Measurements from ENCODE around the gene PCBP3.

Gene PCBP3

GRCh38 chr21:45747802-45748445, 104.4 kb downstream of the PCBP3 start:
- DNase-seq (ENCODE audit: low read depth in 3 of 3, low spot score in 1 of 3) = no peak

DNA sequence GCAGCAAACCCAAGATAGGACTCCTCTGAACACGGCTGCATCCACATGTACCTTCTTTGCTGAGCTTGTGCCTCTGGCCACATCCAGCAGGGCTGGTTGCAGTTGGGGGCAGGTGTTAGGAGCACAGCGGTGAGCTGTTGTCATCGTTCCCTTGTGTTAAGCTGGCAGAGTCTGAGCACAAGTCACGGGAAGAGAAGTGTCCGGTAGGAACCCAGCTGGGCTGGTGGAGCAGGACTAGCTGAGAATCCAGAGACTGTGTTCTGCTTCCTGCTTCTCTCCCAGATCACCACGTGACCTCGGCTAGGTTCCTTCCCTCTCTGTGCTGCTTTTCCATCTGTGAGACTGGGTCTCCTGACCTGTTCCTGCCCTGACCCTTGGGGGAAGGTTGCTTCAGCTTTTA, 105.1 kb downstream of the PCBP3 start:
- no peak for DNase-seq (ENCODE audit: low read depth in 3 of 3, low spot score in 1 of 3)

GRCh38 chr21:45749974-45750373, 106.4 kb downstream of the PCBP3 start:
- no peak for DNase-seq (ENCODE audit: low read depth in 3 of 3, low spot score in 1 of 3)

DNA sequence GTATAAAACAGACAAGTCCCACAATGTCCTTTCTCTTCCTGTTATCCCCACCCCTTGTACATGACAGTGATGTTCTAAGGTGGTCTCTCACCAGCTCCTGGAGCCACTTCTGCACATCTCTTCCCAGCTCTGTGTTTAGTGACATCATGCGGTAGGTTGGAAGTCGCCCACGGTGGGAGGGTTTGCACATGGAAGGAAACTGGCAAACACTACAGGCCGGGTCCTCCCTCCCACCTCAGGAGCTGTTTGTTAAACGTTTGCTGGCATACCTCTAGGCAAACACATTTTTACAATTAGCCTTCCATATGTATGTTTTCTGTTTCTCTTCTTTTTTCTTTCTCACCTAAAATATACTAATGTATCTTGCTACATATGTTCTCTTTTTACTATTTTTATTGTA, 107.4 kb downstream of the PCBP3 start:
- DNase-seq (ENCODE audit: low read depth in 3 of 3, low spot score in 1 of 3) = no peak

DNA sequence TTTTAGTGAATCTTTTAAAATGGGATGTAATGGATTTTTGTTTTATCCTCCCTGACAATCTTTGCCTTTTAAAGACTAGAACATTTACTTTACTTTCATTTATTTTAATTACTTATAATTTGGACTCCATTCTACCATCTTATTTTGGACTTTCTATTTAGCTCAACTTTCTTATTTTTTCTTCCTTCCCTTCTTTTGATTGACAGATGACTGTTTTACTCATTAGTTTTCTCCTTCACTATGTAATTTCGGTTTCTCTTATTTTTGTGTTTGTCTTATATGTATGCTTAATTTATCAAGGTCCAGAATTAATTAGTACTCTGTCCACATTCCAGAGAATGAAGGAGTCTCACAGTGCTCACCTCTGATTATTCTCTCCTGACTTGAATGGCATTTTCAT, 109.9 kb downstream of the PCBP3 start:
- no peak for DNase-seq (ENCODE audit: low read depth in 3 of 3, low spot score in 1 of 3)

DNA sequence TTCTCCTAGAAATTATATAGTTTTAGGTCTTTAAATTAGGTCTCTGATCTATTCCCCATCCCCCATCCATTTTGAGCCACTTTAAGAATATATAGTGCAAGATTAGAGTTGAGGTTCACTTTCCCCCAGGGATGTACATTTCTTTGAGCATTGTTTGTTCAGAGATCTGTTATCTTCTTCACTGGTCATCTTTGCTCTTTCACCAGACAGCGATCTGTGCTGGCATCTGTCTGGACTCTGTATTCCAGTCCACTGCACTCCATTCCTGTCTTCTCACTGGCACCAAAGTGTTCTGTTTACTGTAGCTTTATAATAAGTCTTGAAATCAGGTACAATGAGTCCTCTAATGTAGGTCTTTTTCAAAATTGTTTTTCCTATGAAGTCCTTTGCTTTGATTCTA, 112.5 kb downstream of the PCBP3 start:
- DNase-seq (ENCODE audit: low read depth in 3 of 3, low spot score in 1 of 3) = no peak

- DNase-seq (ENCODE audit: low read depth in 3 of 3, low spot score in 1 of 3) = no peak
Observed at GRCh38 chr21:45756669-45757068, 113.1 kb downstream of the PCBP3 start.

DNA sequence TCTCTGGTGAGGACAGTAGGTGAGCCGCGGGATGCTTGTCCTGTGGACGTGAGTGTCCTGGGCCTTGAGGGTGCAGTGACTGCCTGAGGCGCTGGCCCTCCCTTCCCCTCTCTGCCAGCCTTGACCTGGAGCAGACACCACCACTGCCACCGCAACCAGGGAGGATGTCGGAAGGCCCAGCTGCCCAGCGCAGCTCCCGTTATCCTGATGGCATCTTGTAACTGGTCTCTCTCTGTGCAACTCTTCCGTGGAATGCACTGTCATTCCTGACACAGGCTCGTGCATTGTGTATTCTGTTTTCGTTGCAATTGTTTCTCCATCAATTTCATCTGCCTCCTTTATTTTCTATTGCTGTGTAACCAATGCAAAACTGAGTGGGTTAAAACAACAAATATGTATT, 118.2 kb downstream of the PCBP3 start:
- no peak for DNase-seq (ENCODE audit: low read depth in 3 of 3, low spot score in 1 of 3)

DNA sequence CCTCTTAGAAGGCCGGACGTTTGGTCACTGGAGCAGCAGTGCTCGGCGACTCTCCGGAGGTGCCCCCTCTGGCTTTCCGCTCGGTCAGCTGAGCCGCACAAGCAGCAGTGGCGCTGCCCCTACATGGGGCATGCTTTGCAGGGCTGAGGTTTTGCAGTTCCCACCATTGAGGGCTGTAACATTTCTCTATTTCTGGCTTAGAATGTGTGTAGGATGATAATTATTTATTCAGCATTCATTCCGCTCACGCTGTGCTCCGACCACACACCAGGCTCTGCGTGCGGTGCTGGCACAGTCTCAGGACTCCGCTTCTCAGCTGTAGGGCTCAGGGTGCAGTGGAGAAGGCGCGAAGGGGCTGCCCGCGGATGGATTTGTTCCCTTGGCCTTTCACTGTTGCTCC, 119.5 kb downstream of the PCBP3 start:
- no peak for DNase-seq (ENCODE audit: low read depth in 3 of 3, low spot score in 1 of 3)

DNA sequence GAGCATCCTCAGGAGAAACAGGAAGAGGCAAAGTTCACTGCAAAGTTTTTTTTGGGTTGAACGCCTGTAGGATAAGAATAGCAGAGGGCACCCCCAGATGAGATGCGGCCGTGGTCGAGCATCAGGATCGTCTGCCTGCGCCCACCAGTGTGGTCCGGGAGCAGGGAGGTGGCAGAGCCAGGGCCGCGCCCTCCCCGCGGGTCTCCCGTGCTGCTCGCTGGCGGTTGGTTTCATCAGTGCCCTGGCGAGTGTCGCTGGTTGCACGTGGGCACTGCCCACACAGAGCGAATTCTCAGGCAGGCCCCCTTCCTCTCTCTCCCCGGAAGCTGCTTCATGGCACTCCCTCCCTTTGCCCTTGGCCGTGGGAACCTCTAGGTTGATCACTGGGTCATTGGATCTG, 120.0 kb downstream of the PCBP3 start:
- DNase-seq (ENCODE audit: low read depth in 3 of 3, low spot score in 1 of 3) = no peak

DNA sequence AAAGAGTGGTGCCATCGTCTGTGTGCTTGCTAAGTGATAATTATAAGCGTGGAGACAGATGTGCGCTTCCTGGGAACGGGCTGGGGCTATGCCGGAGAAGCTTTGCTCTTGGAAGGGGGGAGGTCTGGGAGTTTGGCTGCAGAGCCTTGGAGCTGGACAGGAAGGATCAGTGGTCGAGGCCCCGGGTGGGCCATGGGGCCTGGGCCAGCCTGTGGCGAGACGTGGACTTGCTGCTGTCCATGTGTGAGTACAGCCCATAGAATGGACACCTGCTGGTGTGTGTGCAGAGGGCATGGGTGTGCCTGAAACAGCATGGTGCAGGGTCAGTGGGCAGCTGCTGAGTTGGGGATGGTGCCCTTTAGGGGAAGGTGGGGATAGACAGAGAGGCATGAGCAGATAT, 121.3 kb downstream of the PCBP3 start:
- no peak for DNase-seq (ENCODE audit: low read depth in 3 of 3, low spot score in 1 of 3)

DNA sequence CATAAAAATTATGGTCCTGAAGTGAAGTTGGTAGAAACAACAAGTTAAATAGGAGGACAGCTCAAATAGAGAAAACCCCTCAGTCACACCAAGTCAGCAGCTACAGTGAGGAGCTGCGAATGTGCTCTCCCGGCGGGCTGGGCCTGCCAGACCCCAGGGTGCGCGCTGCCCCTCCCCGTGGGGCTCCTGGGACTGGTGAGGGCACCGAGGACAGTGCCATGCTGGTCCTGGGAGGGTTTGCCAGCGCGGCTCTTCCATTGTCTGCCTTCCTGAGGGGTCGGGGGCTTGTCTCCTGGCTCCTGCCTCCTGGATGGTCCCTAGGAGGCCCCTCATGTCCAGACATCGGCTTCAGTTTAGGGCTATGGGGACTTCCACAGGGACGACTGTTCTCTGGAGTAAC, 121.8 kb downstream of the PCBP3 start:
- no peak for DNase-seq (ENCODE audit: low read depth in 3 of 3, low spot score in 1 of 3)

- DNase-seq (ENCODE audit: low read depth in 3 of 3, low spot score in 1 of 3) = no peak
Observed at GRCh38 chr21:45766055-45766454, 122.5 kb downstream of the PCBP3 start.

DNA sequence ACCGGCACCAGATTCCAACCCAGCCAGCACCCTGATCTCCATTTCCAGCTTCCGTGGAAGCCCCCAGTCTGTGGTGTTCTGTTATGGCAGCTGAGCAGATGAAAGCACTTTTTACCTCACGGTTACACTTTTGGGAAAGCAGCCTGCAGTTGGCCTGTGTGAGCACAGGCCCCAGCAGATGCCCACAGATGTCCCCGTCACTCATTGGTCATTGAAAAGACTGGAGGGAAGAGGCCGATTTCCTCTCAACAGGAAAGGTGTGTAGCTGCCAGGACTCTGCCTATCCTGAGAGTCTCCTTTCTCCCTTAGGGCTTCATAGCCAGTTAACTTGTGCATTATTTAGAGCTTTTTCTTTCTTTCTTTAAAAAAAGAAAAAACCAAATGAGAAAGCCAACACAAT, 123.0 kb downstream of the PCBP3 start:
- no peak for DNase-seq (ENCODE audit: low read depth in 3 of 3, low spot score in 1 of 3)

- no peak for DNase-seq (ENCODE audit: low read depth in 3 of 3, low spot score in 1 of 3)
Observed at GRCh38 chr21:45767071-45768006, 123.8 kb downstream of the PCBP3 start.

DNA sequence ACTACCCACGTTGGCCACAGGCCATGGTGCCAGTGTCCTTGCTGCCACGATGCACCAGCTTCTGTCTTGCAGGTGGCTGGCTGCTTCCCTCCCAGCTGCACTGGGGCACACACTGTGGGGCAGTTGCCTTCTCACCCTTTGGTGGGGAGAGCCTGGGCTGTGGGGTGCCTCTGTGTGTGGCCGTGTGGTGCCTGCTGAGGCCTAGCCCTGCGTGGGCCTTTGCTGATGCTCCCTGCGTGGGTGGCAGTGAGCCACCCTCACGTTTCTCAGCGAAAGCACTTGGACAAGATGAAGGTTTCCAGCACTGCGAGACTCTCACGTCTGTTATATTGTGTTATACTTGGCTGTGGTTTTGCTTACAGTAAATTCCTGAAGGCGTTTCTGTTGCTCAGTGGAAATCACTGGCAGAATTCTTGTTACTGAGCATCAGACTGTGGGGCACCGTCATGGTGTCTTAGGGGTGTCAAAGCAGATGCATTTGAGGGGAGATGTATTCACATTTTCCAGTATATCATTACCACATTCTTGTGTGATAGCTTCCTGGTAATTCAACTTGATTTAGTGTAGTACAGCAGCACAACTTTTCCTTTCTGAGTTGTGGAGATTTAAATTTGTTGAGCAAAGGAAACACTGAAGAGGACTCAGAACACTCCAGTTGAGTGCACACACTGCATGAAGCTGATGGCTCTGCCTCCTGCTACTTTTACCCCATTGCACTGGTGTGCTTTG, 124.7 kb downstream of the PCBP3 start:
- DNase-seq (ENCODE audit: low read depth in 3 of 3, low spot score in 1 of 3) = no peak

GRCh38 chr21:45768740-45769048, 125.2 kb downstream of the PCBP3 start:
- DNase-seq (ENCODE audit: low read depth in 3 of 3, low spot score in 1 of 3) = no peak

DNA sequence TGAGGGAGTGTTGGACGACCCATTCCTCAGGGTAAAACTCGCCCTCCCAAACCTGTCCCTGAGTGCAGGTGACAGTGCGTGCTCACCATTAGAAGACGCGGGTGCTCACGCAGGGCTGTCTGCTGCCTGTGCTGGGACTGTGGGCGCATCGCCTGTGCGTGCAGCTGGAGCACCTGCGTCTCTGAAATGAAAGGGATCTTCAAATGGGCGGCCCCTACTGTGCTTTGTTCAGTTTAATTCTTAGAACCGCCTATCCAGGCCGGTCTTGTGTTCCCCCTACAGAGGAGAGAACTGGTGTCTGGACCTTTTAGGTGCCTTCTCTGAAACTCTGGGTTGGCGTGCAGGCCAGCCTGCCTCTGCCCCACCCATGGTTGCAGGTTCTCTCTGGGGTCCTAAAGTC, 125.8 kb downstream of the PCBP3 start:
- no peak for DNase-seq (ENCODE audit: low read depth in 3 of 3, low spot score in 1 of 3)

- no peak for DNase-seq (ENCODE audit: low read depth in 3 of 3, low spot score in 1 of 3)
Observed at GRCh38 chr21:45769896-45770295, 126.4 kb downstream of the PCBP3 start.

GRCh38 chr21:45772180-45772579, 128.7 kb downstream of the PCBP3 start:
- DNase-seq (ENCODE audit: low read depth in 3 of 3, low spot score in 1 of 3) = no peak

GRCh38 chr21:45774291-45774690, 130.8 kb downstream of the PCBP3 start:
- DNase-seq (ENCODE audit: low read depth in 3 of 3, low spot score in 1 of 3) = no peak

GRCh38 chr21:45776971-45777370, 133.4 kb downstream of the PCBP3 start:
- DNase-seq (ENCODE audit: low read depth in 3 of 3, low spot score in 1 of 3) = no peak

Measured in stimulated activated CD4-positive, alpha-beta T cell treated with anti-CD3 and anti-CD28 coated beads, TNF-alpha, amount 100 ng/mL, for 1 hour (primary cell).